ENCODE results near the gene CAP1.

Gene CAP1

DNA sequence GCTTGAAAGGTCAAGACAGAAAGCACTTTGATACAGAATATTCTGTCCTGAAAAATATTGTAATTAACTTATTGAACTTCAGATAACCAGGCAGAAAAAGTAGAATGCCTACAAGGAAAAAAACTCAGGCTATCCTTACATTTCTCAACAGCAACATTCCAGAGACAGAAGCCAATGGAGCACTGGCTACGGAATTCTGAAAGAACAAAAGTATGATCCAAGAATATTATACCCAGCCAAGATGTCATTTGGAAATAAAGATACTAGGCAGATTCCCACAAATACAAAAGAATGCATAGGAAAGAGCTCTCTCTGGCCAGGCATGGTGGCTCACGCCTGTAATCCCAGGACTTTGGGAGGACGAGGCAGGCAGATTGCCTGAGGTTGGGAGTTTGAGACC, 62.4 kb downstream of the CAP1 start:
- TF ChIP-seq YY1 (IDR thresholded peaks at IDR 0.05; ENCODE audit: low read depth) (no peak), NFIC (IDR thresholded peaks at IDR 0.05) (no peak), TAF1 (IDR thresholded peaks at IDR 0.05; ENCODE audit: low read depth) (no peak), EGR1 (IDR thresholded peaks at IDR 0.05) (no peak), ZBTB7A (IDR thresholded peaks at IDR 0.05; ENCODE audit: low read depth) (no peak), CEBPB (IDR thresholded peaks at IDR 0.05) (no peak)

DNA sequence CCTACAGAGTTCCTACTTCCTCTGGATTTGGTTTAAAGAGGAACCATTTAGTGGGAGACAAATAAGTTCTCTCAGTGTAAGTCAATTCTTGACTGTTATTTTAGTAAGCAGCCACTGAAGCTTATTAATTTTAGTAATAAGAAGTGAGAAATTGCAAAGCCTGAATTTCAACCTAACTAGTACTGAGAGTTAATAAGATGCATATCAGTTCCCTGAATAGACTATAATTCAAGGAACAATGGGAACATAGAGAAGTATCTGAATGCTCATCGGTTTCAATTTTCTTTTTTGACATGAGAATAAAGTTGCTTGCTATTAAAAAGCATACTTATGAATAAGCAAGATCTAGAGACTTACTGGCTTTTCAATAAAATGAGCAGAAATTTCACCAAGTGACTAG, 64.5 kb downstream of the CAP1 start:
- TF ChIP-seq TAF1 (IDR thresholded peaks at IDR 0.05; ENCODE audit: low read depth) = no peak
- TF ChIP-seq NFIC (IDR thresholded peaks at IDR 0.05) = no peak
- TF ChIP-seq, protein P1, sequence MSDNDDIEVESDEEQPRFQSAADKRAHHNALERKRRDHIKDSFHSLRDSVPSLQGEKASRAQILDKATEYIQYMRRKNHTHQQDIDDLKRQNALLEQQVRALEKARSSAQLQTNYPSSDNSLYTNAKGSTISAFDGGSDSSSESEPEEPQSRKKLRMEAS (IDR thresholded peaks at IDR 0.05) = no peak
- TF ChIP-seq TEAD4 (IDR thresholded peaks at IDR 0.05) = no peak

DNA sequence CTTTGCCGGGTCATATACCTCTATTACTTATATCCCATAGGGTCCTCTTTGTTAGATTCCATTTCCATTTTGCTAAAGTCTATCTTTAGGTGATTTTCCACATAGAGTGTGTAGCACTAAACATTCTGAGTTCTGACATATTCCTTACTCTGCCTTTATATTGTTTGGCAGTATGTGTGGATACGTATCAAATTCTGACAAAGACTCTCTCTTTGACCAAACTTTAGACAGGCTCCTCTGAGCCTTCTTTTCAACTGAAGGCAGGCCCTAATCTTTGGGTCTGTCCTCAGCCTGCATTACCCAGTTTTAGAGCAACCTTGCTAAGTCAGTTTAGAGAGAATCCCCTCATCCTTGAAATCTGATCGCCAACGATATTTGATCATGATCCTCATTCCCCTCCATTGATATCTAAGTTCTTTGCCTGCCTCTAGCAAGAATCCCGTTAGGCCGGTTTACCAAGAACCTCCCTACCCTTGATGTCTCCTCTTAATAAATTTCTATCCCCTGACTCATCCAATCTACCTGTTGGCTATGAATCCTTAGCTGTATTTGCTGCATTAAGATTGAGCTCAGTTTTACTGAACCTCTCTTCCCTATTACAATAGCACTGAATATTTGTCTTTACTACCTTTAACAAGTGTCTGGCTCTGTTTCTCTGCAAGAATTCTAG, 66.9 kb downstream of the CAP1 start:
- TF ChIP-seq, protein P1 (IDR thresholded peaks at IDR 0.05) = no peak; the same call in 1 of the 2 replicates
- TF ChIP-seq RAD21 (IDR thresholded peaks at IDR 0.05; ENCODE audit: low read depth) (peak; percentile 36; the same call in 1 of the 2 replicates), TCF12 (IDR thresholded peaks at IDR 0.05; ENCODE audit: low read depth) (peak; percentile 89), NFIC (IDR thresholded peaks at IDR 0.05) (peak; percentile 78), CREB1 (IDR thresholded peaks at IDR 0.05; ENCODE audit: low read depth) (0 out of 2 replicates have a peak, but pooled peaks have one; percentile 4), EP300 (IDR thresholded peaks at IDR 0.05; ENCODE audit: borderline replicate concordance) (peak; percentile 88), CEBPB (IDR thresholded peaks at IDR 0.05) (no peak), USF1 (IDR thresholded peaks at IDR 0.05) (0 out of 2 replicates have a peak, but pooled peaks have one; percentile 11), TEAD4 (IDR thresholded peaks at IDR 0.05) (peak; percentile 98), EGR1 (IDR thresholded peaks at IDR 0.05) (no peak), FOXM1 (IDR thresholded peaks at IDR 0.05; ENCODE audit: borderline replicate concordance, low read depth) (peak; percentile 81), TAF1 (IDR thresholded peaks at IDR 0.05; ENCODE audit: low read depth) (no peak), YY1 (IDR thresholded peaks at IDR 0.05; ENCODE audit: low read depth) (peak; percentile 78), ZBTB7A (IDR thresholded peaks at IDR 0.05; ENCODE audit: low read depth) (no peak)
- TF ChIP-seq, protein P2, sequence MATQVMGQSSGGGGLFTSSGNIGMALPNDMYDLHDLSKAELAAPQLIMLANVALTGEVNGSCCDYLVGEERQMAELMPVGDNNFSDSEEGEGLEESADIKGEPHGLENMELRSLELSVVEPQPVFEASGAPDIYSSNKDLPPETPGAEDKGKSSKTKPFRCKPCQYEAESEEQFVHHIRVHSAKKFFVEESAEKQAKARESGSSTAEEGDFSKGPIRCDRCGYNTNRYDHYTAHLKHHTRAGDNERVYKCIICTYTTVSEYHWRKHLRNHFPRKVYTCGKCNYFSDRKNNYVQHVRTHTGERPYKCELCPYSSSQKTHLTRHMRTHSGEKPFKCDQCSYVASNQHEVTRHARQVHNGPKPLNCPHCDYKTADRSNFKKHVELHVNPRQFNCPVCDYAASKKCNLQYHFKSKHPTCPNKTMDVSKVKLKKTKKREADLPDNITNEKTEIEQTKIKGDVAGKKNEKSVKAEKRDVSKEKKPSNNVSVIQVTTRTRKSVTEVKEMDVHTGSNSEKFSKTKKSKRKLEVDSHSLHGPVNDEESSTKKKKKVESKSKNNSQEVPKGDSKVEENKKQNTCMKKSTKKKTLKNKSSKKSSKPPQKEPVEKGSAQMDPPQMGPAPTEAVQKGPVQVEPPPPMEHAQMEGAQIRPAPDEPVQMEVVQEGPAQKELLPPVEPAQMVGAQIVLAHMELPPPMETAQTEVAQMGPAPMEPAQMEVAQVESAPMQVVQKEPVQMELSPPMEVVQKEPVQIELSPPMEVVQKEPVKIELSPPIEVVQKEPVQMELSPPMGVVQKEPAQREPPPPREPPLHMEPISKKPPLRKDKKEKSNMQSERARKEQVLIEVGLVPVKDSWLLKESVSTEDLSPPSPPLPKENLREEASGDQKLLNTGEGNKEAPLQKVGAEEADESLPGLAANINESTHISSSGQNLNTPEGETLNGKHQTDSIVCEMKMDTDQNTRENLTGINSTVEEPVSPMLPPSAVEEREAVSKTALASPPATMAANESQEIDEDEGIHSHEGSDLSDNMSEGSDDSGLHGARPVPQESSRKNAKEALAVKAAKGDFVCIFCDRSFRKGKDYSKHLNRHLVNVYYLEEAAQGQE (IDR thresholded peaks at IDR 0.05; ENCODE audit: low read depth) = no peak

GRCh38 chr1:40110389-40110788, 69.9 kb downstream of the CAP1 start:
- TF ChIP-seq YY1 (IDR thresholded peaks at IDR 0.05; ENCODE audit: low read depth) = no peak
- no peak for TF ChIP-seq EP300 (IDR thresholded peaks at IDR 0.05; ENCODE audit: borderline replicate concordance)
- TF ChIP-seq, protein P1 (IDR thresholded peaks at IDR 0.05) = no peak
- no peak for TF ChIP-seq FOXM1 (IDR thresholded peaks at IDR 0.05; ENCODE audit: borderline replicate concordance, low read depth)
- TF ChIP-seq CEBPB (IDR thresholded peaks at IDR 0.05) = no peak
- TF ChIP-seq TEAD4 (IDR thresholded peaks at IDR 0.05) = no peak
- no peak for TF ChIP-seq TCF12 (IDR thresholded peaks at IDR 0.05; ENCODE audit: low read depth)
- no peak for TF ChIP-seq CREB1 (IDR thresholded peaks at IDR 0.05; ENCODE audit: low read depth)
- no peak for TF ChIP-seq EGR1 (IDR thresholded peaks at IDR 0.05)
- TF ChIP-seq ZBTB7A (IDR thresholded peaks at IDR 0.05; ENCODE audit: low read depth) = no peak

DNA sequence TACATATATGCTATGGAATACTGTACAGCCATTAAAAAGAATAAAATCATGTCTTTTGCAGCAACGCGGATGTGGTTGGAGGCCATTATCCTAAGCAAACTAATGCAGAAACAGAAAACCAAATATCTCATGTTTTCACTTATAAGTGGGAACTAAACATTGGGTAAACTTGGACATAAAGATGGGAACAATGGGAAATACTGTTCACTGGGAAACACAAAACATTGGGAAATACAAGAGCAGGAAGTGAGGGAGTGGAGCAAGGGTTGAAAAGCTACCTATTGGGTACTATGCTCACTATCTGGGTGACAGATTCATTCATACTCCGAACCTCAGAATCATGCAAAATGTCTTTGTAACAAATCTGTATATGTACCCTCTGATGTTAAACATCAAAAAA, 73.9 kb downstream of the CAP1 start:
- TF ChIP-seq EGR1 (IDR thresholded peaks at IDR 0.05) (no peak), YY1 (IDR thresholded peaks at IDR 0.05; ENCODE audit: low read depth) (no peak), ZBTB7A (IDR thresholded peaks at IDR 0.05; ENCODE audit: low read depth) (no peak), FOXM1 (IDR thresholded peaks at IDR 0.05; ENCODE audit: borderline replicate concordance, low read depth) (no peak), CREB1 (IDR thresholded peaks at IDR 0.05; ENCODE audit: low read depth) (no peak), TEAD4 (IDR thresholded peaks at IDR 0.05) (no peak), TCF12 (IDR thresholded peaks at IDR 0.05; ENCODE audit: low read depth) (no peak), CEBPB (IDR thresholded peaks at IDR 0.05) (no peak), USF1 (IDR thresholded peaks at IDR 0.05) (no peak), RAD21 (IDR thresholded peaks at IDR 0.05; ENCODE audit: low read depth) (no peak), TAF1 (IDR thresholded peaks at IDR 0.05; ENCODE audit: low read depth) (no peak), EP300 (IDR thresholded peaks at IDR 0.05; ENCODE audit: borderline replicate concordance) (no peak), NFIC (IDR thresholded peaks at IDR 0.05) (no peak)
- TF ChIP-seq, protein P2 (IDR thresholded peaks at IDR 0.05; ENCODE audit: low read depth) = no peak
- TF ChIP-seq, protein P1 (IDR thresholded peaks at IDR 0.05) = no peak

All from Ishikawa (cell line).